ENCODE data around the gene SBK2.
"Not testable (repeated sequence)": the region's sequence is repeated elsewhere in the genome, so short reads cannot be mapped to it uniquely, and the experiment has no call there.

GRCh38 chr19:55534280-55534679, 2.7 kb downstream of the SBK2 start:
- not testable (repeated sequence) for TF ChIP-seq CTCF, POLR2A (IDR thresholded peaks at IDR 0.05)

All from uterus (tissue), 2 donors.